ENCODE results near the gene IGF2BP2. TPM values are rescaled to one million over a fixed set of nuclear protein-coding genes. Genes with fewer than 3 reads are reported as not detected.
A peak's percentile ranks its signal among the peaks of the same experiment; 100 is the strongest.

Gene IGF2BP2
- total and polyA plus RNA-seq, 7 donors, result 1.1 to 5.6 (median 2.3) TPM

DNA sequence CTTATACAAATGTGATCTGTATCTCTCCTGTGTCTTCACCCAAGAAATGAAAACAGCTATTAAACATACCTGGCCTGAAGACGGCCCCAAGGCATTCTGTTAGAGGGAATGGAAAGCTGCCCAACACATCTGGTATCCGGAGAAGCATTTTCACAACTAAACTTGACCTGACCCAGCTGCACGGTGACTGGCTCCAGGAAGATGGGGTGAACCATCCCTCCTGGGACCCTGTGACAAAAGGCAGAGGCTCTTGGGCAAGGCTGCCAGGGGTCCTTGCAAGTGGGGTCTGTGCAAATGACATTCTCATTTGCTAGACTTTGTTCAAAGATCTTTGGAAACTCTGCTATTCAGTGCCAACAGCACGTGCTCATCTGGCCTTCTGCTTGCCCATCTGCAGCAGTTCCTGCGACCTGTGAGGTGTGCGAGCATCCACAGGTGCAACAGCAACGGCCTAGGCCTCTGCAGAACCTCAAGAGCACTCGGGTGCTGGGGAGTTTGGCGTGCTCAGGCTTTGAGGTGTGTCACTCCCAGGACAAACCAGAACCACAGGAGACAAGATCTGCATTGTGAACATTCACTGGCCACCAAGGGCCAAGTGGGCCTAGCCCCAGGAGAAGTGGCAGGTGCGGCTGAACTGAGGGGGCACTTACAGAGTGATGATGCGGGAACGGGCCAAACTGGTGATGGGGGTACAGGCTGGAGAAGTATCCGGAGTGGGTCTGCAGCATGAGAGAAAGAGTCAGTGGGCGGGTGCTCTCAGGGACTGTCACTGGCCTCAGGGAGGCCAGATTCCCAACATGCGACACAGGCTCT is 166.9 kb downstream of the IGF2BP2 start:
- no peaks in the 10 kb centered on the region for H3K9me3 ChIP-seq
- intact Hi-C loops (cut with DNase I), result no loop called here
- H3K4me1 ChIP-seq, result peaks cover 5% of the 10 kb centered on the region
- TF ChIP-seq, protein P1, sequence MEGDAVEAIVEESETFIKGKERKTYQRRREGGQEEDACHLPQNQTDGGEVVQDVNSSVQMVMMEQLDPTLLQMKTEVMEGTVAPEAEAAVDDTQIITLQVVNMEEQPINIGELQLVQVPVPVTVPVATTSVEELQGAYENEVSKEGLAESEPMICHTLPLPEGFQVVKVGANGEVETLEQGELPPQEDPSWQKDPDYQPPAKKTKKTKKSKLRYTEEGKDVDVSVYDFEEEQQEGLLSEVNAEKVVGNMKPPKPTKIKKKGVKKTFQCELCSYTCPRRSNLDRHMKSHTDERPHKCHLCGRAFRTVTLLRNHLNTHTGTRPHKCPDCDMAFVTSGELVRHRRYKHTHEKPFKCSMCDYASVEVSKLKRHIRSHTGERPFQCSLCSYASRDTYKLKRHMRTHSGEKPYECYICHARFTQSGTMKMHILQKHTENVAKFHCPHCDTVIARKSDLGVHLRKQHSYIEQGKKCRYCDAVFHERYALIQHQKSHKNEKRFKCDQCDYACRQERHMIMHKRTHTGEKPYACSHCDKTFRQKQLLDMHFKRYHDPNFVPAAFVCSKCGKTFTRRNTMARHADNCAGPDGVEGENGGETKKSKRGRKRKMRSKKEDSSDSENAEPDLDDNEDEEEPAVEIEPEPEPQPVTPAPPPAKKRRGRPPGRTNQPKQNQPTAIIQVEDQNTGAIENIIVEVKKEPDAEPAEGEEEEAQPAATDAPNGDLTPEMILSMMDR (IDR thresholded peaks at IDR 0.05), result no peak
- no peaks in the 10 kb centered on the region for H3K36me3 ChIP-seq (ENCODE audit: insufficient read depth in 1 of 2, low read depth in 1 of 2)
- peak in 1 of 4 donors; percentile 7 for ATAC-seq
- H3K27me3 ChIP-seq (ENCODE audit: insufficient read depth in 3 of 3, low read length in 2 of 3), result no peaks in the 10 kb centered on the region
- H3K4me3 ChIP-seq, result no peak overlapping the region
- 88 to 89% (median 89%) methylated on average over 15 of the region's 15 CpGs for WGBS, 3 donors
- DNase-seq, result no peak
- no peak overlapping the region for H3K27ac ChIP-seq

DNA sequence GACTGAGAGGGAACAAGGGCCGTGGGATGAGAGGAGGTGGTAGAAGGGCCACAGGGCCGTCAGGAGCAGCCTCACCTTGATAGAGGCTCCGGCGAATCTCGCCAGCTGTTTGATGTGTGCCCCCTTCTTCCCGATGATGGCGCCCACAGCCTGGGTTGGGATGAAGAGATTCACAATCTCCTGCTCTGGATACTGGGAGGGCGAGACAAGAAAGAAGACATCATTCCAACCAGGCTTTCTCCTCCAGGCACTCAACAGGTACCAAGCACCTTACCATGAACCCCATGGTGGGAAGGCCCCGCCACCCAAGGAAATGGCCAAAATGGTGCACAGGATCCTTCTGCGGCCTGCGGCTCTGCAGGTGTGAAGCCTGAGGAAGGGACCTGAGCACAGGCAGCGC is 167.6 kb downstream of the IGF2BP2 start:
- TF ChIP-seq, protein P1 (IDR thresholded peaks at IDR 0.05), result no peak
- H3K27me3 ChIP-seq (ENCODE audit: insufficient read depth in 3 of 3, low read length in 2 of 3), result no peaks in the 10 kb centered on the region
- DNase-seq (no peak), ATAC-seq (no peak)
- H3K36me3 ChIP-seq (ENCODE audit: insufficient read depth in 1 of 2, low read depth in 1 of 2), result no peaks in the 10 kb centered on the region
- no peaks in the 10 kb centered on the region for H3K9me3 ChIP-seq
- peak overlapping the region; percentile 27 for H3K27ac ChIP-seq
- intact Hi-C loops (cut with DNase I), result no loop called here
- 94 to 96% (median 95%) methylated on average over 12 of the region's 12 CpGs for WGBS, 3 donors
- peaks cover 5% of the 10 kb centered on the region for H3K4me1 ChIP-seq
- no peak overlapping the region for H3K4me3 ChIP-seq

DNA sequence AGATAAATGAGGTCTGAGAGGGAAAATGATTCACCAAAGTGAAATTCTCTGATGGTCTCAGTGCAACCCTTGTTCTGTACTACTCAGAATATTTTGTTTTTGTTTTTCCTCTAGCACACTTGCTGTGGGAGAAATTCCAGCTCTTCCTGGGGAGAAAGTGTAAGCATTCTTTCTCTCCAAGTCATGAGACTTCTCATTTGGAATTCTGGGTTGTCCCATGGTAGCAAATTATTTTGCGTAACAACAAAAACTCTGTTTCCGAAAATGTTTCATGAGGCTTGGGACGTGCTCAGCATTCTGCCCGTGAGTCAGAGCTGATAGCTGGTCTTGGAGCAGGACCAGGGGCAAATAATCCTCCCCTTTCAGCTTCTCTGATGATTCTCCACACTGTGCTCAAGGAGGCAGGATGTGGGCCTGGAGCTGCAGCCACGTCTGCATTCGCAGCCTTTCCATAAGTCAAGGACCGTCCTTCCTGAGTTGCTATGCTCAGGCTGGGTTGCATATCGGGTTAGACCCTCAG is 168.5 kb downstream of the IGF2BP2 start:
- peak in 1 of 2 donors; percentile 64 for DNase-seq
- no peaks in the 10 kb centered on the region for H3K36me3 ChIP-seq (ENCODE audit: insufficient read depth in 1 of 2, low read depth in 1 of 2)
- H3K27ac ChIP-seq, result peak overlapping the region; percentile 27
- ATAC-seq, result peak in 3 of 4 donors; percentile 33 to 60 (median 59)
- TF ChIP-seq, protein P1 (IDR thresholded peaks at IDR 0.05), result no peak
- H3K9me3 ChIP-seq, result no peaks in the 10 kb centered on the region
- H3K4me3 ChIP-seq, result no peak overlapping the region
- H3K4me1 ChIP-seq, result peaks cover 5% of the 10 kb centered on the region
- intact Hi-C loops (cut with DNase I), result no loop called here
- H3K27me3 ChIP-seq (ENCODE audit: insufficient read depth in 3 of 3, low read length in 2 of 3), result no peaks in the 10 kb centered on the region
- 75 to 87% (median 76%) methylated on average over 8 of the region's 8 CpGs for WGBS, 3 donors

DNA sequence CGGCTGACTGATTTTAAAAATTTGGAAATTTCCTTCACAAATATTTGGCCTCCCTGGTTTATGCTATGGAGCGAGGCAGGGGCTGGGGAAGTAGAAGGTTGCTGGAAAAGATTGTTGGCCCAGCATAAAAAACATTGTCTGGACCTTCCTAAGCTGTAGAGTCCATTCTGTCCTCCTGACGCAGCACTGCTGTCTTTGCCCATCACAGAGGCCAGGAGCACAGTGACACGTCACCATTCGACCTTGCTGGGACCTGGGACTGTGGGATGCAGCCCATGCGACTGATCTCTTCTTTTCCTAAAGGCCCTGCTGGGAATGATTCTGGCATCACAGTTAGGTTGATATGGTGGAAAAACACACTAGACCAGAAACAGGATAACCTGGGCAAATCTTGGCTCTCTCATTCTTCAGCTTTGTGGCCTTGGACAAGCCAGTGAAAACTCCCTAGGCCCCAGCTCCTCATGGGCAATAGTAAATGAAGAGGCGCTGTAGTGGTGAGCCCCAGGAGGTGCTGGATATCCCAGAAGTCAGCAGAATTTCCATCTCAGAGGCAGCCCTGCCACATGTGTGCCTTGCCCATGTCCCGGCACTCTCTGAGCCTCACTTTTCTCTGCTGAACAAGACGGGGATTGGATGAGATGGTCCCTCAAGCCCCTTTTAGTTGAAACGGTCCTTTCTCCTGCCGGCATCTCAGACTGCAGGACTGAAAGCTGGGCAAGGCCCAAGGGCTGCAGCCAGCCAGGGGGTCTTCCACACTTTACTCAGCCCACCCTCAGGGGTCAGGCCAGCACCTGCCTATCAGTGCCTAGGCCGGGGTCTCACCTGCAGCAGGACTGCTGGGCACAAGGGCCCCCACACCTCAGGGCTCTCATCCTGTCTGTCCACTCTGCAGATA is 169.2 kb downstream of the IGF2BP2 start:
- H3K9me3 ChIP-seq, result no peaks in the 10 kb centered on the region
- H3K4me3 ChIP-seq, result no peak overlapping the region
- H3K4me1 ChIP-seq, result peaks cover 5% of the 10 kb centered on the region
- TF ChIP-seq, protein P1 (IDR thresholded peaks at IDR 0.05), result no peak
- intact Hi-C loops (cut with DNase I), result no loop called here
- no peak overlapping the region for H3K27ac ChIP-seq
- no peaks in the 10 kb centered on the region for H3K36me3 ChIP-seq (ENCODE audit: insufficient read depth in 1 of 2, low read depth in 1 of 2)
- DNase-seq, result no peak
- no peaks in the 10 kb centered on the region for H3K27me3 ChIP-seq (ENCODE audit: insufficient read depth in 3 of 3, low read length in 2 of 3)
- WGBS, 3 donors, result 90 to 92% (median 91%) methylated on average over 12 of the region's 12 CpGs
- ATAC-seq, result no peak
